Measurements from ENCODE around the gene THBS1.

The THBS1 gene

GRCh38 chr15:39589815-39590644 lies 9.2 kb downstream of the THBS1 start:
- no peak for DNase-seq

- no peak for DNase-seq
Observed at GRCh38 chr15:39591141-39591895, 10.4 kb downstream of the THBS1 start.

GRCh38 chr15:39591896-39592315 lies 11.0 kb downstream of the THBS1 start:
- no peak for DNase-seq

DNA sequence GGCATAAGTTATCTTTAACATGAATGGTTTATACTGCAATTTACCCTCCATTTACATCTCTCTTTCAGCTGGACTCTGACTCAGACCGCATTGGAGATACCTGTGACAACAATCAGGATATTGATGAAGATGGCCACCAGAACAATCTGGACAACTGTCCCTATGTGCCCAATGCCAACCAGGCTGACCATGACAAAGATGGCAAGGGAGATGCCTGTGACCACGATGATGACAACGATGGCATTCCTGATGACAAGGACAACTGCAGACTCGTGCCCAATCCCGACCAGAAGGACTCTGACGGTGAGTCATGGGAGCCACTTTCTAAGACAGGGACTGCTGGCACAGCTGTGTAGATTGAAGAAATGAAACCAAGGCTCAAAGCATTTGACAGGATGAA lies 11.6 kb downstream of the THBS1 start:
- DNase-seq: no peak

- no peak for DNase-seq
Observed at GRCh38 chr15:39593071-39593655, 12.3 kb downstream of the THBS1 start.

GRCh38 chr15:39593656-39594445 lies 13.0 kb downstream of the THBS1 start:
- no peak for DNase-seq

DNA sequence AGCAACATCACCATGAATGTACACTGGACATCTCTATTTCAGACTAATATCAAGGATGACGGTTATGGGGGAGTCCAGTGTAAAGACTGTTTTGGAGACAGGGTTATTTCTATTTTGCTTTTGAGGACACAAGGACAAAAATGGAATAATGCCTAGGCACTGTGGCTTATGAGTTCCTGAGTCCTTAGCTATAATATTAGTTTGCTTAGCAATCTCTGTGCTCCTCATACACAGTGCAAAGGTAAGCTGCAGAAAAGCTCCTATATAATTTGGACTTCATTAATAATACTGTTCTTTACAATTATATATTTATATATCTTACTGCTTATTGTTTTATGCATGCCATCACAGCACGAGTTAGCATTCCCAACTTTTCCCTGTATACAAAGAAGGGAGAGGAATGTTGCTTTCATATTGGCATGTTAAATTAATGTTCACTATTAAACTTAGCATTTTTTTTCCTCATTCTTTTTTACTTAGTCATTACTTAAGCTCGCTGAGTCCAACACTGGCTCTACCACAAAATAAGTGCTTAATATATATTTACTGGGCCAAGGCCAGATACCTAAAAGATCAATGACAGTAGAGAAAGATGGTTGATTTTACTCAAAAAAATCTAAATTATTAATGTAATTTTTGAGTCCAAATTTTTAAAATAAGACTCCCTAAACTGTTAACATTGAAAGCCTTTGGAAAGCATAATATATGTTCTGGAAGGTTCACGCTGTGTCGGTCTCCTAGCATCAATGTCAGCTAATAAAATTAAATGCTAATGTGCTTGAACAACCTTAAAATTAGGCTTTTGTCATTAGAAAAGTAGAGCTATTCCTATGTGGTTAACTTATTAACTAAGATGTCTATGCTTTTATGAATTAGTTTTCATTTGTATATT lies 13.8 kb downstream of the THBS1 start:
- DNase-seq: no peak

- no peak for DNase-seq
Observed at GRCh38 chr15:39595338-39596221, 14.7 kb downstream of the THBS1 start.

GRCh38 chr15:39596358-39597051 lies 15.6 kb downstream of the THBS1 start:
- no peak for DNase-seq

DNA sequence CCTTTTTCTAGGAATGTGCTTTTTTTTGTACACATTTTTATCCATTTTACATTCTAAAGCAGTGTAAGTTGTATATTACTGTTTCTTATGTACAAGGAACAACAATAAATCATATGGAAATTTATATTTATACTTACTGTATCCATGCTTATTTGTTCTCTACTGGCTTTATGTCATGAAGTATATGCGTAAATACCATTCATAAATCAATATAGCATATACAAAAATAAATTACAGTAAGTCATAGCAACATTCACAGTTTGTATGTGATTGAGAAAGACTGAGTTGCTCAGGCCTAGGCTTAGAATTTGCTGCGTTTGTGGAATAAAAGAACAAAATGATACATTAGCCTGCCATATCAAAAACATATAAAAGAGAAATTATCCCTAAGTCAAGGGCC lies 16.5 kb downstream of the THBS1 start:
- no peak for DNase-seq

DNA sequence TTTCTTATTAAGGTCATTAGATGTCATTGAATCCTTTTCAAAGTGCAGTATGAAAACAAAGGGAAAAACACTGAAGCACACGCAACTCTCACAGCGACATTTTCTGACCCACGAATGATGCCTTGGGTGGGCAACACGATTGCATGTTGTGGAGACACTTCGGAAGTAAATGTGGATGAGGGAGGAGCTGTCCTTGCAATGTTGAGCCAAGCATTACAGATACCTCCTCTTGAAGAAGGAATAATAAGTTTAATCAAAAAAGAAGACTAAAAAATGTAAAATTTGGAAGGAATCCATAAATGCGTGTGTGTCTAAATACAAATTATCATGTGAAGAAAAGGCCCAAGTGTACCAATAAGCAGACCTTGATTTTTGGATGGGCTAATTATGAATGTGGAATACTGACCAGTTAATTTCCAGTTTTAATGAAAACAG lies 16.9 kb downstream of the THBS1 start:
- no peak for DNase-seq

GRCh38 chr15:39598186-39598850 lies 17.4 kb downstream of the THBS1 start:
- no peak for DNase-seq

DNA sequence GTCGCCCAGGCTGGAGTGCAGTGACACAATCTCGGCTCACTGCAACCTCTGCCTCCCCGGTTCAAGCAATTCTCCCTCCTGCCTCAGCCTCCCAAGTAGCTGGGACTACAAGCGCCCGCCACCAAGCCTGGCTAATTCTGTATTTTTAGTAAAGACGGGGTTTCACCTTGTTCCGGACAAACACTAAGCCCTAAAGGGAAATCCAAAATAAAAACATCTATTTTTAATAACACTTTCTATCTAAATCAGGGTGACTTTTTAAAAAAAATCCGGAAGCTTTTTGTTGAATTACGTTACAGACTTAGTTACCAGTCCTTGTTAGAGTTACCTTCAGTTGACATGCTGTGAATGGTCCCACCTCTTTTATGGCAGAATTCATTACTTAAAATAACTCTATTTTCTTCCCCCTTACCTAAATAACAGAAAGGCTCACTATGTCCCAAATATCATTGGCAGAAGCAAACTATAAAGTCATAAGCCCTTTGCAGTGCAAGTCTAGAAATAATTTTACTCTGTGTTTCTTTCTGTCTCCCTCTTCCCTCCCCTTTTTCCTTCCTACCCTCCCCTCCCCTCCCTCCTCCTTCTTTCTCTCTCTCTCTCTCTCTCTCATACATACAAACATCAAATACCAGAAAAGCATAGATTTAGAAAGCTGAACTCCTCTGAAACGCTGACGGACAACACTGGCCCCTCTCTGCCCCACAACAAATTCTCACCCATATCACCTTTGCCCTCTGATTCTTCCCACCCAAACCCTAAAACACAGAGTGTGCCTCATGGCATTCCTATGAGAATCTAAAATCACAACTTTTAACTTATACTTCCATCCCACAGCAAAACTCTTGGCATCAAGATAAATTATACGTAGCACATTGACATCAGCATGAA lies 18.3 kb downstream of the THBS1 start:
- DNase-seq: no peak

- no peak for DNase-seq
Observed at GRCh38 chr15:39599871-39600270, 19.0 kb downstream of the THBS1 start.

GRCh38 chr15:39602143-39602542 lies 21.3 kb downstream of the THBS1 start:
- DNase-seq: no peak

- DNase-seq: no peak
Observed at GRCh38 chr15:39605146-39605545, 24.3 kb downstream of the THBS1 start.

DNA sequence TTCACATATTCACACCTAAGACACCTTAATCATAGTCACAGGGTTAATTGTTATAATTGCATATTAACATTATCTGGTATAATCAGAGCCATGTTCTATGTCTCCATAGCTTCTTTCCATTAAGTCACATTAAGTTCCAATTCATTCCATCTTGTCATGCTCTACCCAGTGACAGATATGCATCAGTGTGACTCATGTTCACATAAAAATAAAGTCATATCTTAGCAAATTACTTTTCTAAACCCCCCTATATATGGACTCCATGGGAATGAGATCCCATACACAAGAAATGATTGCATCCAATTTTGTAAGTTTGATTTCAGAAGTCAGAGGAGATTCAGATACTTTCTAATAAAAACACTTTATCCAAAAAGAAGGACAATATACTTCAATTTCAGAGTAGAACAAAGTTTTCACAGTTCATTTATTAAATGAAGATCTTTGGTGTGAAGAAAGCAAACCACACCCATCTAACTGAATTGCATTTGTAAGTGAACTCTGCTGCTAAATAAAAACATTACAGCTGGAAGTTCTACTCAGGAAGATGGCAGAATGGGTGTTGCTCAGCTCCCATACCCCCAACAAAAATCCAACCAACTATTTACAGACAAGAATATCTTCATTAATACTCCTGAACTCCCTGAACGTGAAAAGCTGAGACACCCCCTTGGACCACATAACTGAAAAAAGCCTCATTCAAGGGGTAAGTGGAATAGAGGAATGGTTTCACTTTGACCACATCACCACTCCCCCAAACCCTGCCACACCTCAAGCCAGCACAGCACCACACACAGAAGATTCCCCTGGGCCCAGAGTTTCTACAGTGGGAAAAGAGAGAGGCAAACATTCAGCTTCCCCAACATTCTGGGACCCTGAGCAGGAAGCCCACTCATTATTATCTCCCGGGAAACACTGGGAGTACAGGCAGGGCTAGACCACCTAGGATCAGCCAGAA lies 27.6 kb downstream of the THBS1 start:
- DNase-seq: no peak

All from activated CD8-positive, alpha-beta memory T cell treated with anti-CD3 and anti-CD28 coated beads, Interleukin-2, amount 50 U/mL, for 48 hours (primary cell).